Hematopoietic multipotent progenitor cell treated with erythropoietin and hydrocortisone succinate and interleukin-3 and kit ligand, for 15 days (in vitro differentiated cells): ENCODE measurements around the gene ERICH2.

ENCODE experiments used
- DNase-seq: peaks from one replicate; pipeline ENCODE4 v3.0.0-alpha.2; 2015; ENCODE audit warnings: low spot score

ERICH2 gene

DNA sequence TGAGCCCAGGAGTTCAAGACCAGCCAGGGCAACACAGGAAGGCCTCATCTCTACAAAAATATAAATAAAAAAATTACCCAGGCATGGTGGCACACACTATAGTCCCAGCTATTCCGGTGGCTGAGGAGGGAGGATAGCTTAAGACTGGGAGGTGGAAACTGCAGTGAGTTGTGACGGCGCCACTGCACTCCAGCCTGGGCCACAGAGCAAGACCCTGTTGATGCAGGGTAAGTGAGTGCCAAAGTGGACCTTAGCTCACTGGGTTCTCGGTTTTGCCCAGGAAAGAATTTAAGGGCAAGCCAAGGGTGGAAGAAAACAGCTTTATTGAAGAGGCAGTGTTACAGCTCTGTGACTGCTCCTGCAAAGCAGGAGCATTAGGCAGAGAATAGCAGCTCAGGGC is 6.9 kb upstream of the ERICH2 start:
- DNase-seq, result no peak

DNA sequence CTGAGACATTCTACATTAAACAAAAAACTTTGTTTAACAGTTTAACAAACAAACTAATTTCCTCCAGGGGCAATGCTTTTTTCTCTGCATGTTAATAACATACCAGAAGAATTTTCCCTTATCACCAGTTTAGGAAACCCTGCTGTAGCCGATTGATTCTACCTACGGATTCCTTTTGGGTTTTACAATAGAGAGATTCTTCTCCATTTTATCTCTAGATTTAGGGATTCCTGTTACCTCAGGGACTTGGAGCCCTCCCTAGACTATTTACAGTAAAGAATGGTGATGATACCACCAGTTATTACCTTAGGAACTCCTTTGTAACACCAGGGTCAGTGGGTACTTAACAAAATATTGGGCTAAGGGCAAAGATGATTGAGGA is 5.3 kb upstream of the ERICH2 start:
- no peak for DNase-seq

DNA sequence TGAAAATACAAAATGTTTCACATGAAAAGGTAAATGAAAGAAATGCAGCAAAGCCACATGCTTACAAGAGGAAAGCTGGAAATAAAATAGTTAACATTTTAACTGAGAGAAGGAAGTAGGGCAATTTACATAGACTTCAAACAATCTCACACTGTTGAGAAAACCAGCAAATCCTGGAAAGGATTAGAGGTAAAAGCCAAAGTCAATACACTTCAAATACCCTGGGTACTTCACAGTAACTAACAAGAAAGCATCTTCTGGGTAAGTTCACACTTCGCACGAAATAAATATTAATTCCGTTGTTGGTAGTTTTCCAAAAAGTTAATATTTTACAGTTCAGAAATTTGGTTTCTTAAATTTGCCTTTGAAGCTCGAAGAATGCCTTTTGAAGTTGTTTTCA is 3.5 kb upstream of the ERICH2 start:
- no peak for DNase-seq

DNA sequence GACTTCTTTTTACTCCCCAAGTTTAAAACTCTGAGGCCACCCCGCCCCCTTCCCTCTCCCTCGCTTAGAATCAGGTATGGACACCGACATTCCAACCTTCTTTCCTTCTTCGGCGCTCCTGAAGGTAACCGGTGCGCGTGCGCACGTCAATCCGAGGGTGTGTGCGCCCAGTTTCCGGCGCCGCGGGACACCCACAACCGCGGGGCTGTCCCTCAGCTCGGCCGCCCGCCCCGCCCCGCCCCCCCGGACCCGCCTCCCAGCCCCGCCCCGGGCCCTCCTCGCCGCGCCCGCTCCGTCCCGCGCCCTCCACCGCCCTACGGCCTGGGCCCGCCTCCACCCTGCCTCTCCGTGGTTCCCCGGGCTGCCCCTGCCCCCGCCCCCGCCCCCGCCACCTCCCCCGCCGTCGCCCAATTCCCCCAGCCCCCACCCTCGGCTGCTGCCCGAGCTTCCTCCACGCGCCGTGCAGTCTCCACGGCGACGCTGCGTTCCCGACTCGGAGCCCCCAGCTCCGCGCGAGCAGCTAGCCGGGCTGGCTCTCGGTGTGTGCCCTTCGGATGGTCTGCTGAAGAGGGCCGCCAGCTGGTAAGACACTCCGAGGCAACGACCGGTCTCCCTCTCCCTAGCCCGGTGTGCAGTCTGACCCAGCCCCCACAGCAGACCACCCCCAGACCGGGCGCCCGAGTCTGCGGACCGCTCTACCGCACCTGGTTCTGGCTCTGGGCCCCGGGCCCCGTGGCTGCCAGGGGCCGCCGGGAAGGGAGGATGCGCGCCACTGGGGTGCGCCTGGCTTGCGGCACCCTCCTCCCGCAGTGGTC is 635 bp downstream of the ERICH2 start:
- peak; percentile 75 for DNase-seq

DNA sequence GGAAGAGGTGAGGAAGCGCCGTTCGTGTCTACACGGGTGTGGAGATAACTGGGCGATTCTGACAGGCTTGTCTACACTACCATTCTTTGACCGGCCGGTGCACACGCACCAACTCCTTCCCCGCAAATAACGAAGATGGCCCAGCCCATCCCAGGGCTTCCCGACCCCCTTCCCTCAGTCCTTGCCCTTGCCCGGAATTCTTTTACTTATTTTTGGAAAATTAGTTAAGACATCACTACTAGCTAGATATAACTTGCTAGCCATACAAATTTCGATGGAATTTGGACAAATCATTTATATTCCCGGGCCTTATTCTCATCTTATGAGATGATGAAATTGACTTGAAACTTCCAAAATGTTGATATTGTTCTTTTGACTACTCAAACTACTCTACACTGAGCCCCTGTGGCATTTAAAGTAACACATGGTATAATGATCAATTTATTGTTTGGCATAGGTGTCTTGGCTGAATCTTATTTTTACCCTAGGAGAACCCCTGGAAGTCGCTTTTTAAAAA is 1.3 kb downstream of the ERICH2 start:
- no peak for DNase-seq

DNA sequence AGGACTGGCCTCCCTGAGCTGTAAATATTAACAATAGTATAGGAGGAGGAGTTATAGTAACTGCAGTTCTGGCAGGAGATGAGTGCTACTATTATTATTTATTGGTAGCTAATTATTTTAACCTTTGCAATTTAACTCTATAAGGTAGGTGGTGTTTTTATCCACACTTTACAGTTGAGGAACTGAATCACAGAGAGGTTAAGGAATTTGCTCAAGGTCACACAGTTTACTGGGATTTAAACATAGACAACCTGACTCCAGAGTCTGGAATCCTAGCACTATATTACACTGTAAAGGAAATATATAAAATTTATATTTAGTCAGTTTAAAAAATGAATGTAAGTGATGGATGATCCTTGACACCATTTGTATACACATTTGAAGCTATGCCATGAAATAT is 2.1 kb downstream of the ERICH2 start:
- no peak for DNase-seq

DNA sequence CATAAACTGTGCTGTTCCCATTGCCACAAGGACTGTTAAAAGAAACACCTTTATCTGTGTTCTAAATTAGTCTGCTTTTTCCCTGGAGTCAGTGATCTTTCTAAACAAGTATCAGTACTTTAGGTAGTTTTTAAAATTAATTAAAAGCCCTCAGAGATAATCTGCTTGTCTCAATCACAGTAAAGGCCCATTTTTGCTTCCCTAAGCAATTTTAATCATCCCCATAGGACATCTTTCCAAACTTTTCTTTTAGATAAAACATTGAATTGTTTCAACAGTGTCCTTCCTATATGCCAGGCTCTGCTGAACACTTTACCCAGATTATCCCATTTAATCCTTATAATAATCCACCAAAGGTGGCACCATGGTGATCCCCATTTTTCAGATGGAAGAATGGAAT is 3.9 kb downstream of the ERICH2 start:
- DNase-seq, result no peak

DNA sequence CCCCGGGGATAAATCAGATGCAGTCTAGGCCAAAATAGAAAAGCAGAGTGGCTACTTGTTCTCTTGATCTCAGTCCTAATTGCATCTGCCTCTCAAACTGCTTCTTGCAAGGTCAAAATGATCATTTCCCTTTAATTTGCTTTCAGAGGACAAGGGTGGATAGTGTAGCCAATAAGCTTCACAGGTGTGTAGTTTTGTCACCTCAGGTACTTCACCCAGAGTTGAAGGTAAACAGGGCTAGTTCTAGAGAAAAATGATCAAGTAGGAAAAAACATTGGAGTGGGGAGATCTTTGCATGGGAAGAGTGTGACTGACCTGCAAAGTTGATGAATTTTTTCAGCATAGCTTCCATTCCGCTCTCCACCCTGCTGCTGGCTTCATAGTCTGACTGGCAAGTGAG is 8.7 kb downstream of the ERICH2 start:
- DNase-seq, result no peak

DNA sequence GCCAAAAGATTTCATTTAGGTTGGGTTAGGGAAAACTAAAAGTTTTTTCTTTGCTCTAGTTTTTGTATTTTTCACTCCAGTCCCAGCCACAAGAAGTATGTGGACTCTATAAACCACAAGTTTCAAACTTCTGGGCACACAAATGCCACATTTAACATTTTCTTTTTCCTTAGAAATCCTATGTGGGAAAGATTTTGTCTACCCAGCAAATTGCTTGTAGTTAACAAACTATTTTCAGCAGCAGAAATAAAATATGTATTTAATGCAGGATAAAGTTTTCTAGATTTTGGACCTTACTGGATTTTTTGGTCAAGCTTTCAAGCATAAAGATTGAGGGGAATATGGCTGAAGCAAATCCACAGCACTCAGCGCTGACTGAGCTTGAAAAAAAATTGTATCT is 9.1 kb downstream of the ERICH2 start:
- no peak for DNase-seq

DNA sequence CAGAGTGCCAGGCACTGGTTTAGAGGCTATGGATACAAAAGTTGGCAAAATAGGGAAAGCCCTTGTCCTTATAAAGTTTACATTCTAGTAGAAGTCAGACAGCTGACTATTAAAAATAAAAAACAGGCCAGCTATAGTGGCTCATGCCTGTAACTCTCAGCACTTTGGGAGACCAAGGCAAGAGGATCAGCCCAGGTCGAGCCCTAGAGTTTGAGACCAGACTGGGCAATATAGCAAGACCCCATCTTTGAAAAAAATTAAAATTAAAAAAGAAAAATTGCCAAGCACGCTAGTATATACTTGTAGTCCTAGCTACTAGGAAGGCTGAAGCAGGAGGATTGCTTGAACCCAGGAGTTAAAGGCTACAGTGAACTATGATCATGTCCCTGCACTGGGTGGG is 12.5 kb downstream of the ERICH2 start:
- DNase-seq, result no peak

DNA sequence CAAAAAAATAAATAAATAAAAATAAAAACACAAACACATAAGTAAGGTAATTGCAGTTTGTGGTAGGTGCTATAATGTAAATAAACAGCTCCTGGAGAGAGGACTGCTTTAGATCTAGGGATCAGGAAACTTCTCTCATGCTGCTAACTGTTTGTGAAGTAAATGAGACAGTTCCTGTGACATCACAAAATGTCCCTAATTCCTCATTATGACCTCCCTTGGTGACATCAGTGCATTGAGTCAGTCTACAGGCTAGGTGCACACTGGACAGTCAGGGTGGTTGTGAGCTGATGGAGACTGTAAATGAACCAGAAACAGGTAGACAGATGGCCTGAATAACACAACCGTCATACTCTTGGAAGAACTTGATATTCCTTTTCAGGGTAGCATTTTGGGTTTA is 13.4 kb downstream of the ERICH2 start:
- DNase-seq, result no peak

DNA sequence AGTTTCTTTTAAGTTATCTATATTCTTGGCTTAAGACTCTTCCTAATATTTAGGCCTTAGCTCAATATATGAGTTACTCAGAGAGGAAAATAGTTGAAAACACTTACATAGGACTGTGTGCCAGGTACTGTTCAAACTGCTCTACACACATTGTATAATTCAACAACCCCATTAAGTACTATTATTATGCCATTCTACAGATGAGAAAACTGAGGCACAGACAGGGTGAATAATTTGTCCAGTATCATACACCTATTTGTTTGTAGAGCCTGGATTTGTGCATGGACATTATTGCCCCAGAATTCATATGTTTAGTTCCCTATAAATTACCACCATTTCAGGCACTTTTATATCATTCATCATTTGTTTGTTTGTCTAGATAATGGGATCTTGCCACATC is 28.8 kb downstream of the ERICH2 start:
- DNase-seq, result no peak

DNA sequence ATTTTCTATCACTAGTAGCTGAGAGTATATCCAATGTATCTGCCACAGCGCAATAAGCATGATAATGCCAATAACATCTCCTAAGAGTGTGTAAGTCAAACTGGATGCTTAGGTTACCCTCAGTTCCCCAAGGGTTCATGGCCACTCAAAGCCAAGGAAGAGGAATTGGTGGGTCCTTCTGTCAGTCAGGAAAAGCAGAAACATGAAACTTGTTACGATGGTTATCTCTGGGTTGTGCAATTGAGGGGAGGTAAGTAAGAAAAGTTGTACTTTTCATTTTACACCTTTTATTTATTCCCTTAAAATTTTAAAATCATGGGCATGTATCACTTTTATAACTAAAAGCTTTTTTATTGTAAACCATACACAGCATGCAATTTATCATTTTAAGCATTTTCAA is 36.4 kb downstream of the ERICH2 start:
- DNase-seq, result no peak

DNA sequence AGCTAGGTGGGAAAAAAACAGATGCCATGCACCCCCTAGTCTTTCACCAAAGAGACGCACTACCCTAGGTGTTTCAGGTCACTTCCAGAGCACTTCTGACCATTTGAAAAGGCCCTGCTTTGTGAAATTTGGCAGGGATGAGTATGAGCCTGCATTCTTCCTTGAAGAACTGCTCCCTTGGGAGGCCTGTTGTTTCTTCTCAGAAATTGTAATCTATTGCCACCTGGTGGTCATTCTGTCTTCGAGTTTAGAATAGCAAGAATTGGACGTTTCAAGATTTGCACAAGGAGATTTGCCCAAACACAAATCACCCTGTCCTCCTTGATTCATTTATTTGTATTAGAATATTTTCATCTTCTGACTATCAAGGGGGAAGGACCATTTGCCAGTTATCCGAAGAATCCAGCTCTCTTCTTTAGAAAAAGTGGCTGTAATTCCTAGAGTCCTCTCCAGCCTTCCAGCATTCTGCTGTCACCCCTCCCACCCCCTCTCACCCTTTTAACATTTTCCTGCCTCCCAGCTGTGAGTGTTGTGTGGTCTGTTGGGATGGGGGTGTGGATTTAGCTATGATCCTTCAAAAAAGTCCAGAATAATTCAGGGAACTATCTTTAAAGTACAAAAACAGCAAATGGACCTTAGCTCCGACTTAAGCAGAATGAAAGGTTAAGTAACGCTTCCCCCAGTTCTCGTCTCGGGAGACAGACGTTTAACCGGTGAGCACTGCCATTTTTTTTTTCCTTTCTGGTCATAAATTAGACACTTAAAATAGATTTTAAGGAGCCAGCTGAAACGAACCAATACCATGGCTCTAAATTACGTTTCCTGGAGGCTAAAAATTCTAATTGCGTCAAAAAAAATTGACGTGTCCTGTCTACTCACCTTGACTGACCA is 42.8 kb downstream of the ERICH2 start:
- peak; percentile 68 for DNase-seq

DNA sequence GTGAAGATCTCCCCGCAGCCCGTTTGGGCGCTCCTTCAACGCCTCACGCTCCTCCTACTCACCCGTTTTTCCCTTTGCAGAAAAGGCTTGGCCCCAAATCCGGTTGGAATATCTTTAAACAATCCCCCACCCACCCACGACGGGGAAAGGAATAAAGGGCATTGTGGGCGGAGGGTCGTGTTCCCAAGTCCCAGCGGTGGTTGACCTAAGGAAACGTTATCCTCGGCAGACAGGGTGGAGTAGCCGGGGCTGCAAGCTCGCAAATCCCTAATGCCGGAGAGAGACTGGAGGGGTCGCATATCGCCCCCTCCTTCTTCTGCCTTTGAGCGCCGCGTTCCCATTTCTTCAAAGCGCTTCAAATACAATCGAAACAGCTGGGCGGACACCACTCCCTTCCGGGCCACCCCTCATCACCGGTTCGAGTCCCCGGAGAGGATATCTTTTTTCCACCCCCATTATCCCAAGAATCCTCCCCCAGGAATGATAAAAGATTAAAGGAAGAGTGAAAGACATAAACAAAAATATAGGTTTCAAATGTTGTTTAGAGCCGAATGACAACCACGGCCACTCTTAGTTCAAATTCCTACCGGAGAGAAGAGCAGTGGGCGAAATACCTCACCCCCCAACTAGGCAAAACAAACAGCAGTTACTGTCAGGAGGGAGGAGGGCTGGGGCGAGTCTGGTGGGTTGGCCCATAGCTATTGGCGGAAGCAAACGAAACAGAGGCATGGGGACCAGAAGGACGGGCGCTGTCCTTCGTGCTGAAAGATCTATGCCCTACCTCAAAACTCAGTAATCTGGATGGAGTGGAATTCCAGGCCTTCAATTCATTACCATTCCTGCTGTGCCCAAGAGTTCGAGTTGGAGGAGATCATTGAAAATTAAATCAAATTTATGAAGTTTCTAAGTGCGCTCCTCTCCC is 43.7 kb downstream of the ERICH2 start:
- DNase-seq, result no peak

DNA sequence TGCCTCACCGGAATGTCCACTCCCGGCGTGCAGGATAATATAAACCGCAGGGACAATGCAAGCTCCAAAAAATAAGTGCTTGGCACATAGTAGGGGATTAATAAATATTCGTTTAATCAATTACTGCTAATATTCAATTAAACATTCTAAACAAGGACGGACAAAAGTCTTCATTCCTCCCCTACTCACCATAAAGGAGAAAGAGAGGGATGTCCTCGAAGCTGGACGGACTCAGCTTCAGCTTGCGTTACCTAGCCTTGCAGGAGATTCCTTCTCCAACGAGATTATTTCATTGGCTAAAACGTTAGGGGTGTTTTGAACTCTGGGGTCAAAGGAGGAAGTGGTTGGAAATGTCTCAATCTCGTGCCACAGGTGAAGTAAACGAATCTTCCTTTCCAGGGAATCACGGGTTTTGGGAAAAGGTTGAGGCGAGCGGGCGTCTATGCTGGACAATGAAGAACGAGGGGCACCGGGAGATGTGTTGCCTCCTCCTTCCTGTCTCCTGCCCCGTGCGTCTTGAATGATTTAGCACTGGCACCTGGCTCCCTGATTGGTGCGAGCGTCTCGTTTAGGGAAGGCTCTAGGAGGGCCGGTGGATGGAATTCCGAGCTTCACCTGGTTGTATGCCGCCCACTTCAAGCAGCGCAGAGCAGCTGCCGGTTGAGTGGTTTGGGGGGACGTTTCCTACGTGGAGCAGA is 44.5 kb downstream of the ERICH2 start:
- DNase-seq, result no peak

DNA sequence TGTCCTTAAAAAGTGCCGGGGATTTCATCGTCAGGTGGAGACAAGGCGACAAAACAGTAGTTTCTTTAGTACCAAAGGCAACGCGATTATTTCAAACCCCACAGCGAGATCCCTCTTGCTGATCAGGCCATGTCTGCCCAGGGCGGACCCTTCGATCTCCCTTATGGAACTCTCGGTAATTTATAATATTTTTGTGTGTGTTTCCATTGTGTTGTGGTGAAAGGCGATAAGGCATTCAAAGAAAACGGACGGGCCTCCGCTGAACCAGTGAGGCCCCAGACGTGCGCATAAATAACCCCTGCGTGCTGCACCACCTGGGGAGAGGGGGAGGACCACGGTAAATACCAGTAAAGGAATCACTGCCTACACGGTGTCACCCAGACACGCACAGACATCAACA is 45.1 kb downstream of the ERICH2 start:
- DNase-seq, result no peak

DNA sequence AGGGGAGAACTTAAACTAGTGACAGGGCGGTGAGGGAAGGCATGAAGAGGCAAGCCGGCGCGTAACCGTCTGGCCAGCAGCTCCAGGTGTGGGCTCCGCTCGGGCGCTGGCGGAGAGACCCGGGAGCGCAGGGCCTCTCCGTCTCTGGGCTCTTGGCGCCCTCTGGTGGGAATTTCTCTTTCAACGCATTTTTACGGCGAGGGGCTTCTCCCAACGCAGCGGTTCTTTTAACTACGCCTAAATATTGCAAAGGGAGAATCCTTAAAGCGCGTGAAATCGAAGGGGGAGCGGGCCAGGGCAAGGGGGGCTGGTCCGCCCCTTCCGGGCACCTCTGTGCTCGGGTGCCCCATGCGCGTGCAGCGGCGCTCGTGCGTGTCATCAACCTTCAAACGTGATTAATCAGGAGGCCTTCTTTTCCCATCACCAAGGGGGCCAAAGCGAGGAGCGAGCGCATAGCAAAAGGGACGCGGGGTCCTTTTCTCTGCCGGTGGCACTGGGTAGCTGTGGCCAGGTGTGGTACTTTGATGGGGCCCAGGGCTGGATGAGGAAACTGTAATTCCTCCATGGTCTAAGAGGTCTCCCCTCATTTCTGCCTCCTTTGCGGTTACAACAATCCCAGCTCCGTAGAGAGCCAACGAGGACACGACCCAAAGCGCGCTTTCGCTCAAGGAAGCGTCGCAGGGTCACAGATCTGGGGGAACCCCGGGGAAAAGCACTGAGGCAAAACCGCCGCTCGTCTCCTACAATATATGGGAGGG is 45.7 kb downstream of the ERICH2 start:
- peak; percentile 65 for DNase-seq

DNA sequence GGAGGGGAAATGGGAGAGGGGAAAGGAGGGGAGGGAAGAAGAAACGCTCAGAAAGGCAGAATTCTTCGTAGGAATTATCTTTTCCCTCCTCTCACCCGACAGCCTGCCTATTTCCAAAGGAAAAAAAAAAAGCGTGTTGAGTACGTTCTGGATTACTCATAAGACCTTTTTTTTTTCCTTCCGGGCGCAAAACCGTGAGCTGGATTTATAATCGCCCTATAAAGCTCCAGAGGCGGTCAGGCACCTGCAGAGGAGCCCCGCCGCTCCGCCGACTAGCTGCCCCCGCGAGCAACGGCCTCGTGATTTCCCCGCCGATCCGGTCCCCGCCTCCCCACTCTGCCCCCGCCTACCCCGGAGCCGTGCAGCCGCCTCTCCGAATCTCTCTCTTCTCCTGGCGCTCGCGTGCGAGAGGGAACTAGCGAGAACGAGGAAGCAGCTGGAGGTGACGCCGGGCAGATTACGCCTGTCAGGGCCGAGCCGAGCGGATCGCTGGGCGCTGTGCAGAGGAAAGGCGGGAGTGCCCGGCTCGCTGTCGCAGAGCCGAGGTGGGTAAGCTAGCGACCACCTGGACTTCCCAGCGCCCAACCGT is 46.4 kb downstream of the ERICH2 start, which contains the start of gene GAD1:
TSS of gene GAD1 (plus strand) at position 384 of the 589 bp plus-strand sequence. CDS start 1,705 bp downstream, outside the sequence.
- DNase-seq, result peak; percentile 66
